ENCODE data around the gene FLAD1.

The FLAD1 gene

DNA sequence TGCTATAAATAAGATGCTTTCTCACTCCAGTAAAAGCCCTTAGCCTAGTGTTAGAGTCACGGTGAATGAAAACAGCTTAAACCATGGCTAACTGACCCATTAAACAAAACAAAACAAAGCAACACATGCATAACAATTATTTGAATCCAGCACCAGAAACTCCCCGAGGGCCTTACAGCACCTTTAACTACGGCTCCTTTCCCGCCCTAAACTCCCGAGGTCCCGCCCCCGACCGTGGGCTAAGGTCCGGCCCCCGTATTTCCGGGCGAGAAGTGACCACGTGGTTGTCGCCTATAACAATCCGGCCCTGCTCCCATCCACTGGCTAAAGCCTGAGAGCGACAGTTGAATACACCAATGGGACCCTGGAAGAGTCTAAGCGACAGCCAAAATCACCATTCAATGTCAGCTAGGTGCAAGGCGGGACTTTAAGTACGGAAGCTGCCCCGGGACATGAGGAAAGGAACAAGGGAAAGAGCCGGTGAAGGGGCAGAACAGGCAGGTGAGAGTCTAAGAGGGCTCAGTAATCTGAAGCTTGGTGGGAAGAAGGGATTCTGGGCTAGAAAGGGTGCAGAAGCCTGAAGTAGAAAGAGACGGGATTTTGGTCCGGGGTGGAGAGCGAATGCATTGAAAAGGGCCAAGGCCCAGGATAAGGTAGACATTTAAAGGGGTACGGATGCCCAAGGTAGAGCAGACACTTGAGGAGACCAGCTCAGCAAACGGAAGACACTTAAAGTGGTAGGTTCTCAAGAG is at the start of gene FLAD1:
Gene FLAD1, plus strand, starts transcription at position 448 of the 752 bp plus-strand sequence. CDS start 351 bp downstream, outside the sequence.
- DNase-seq = peak; percentile 99

DNA sequence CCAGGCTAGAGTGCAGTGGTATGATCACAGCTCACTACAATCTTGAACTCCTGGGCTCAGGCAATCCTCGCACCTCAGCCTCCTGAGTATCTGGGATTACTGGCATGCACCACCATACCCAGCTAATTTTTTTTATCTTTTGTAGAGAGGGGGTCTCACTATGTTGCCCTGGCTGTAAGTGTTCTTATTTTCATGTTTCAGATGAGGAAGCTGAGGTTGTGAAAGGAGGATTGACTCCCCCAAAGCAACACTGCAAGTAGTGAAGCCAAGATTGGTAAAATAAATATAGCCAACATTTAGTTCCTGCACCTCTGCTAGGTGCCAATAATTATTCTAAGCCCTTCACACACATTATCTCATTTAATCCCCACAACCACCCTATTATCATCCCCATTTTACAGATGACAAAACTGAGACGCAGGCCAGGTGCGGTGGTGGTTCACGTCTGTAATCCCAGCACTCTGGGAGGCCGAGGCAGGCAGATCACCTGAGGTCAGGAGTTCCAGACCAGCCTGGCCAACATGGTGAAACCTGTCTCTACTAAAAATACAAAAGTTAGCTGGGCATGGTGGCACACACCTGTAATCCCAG is 48.7 kb upstream of the FLAD1 start:
- no peak for DNase-seq

- DNase-seq = no peak
These were observed 47.2 kb upstream of the FLAD1 start for GRCh38 chr1:154935749-154936554.

- DNase-seq = peak; percentile 95
These were observed 46.5 kb upstream of the FLAD1 start, which contains the start of gene PMVK for GRCh38 chr1:154936555-154937084. Gene PMVK (minus strand): TSS chr1:154936719. CDS start chr1:154936685, 34 bp downstream.

- DNase-seq = peak; percentile 89
These were observed 45.8 kb upstream of the FLAD1 start for GRCh38 chr1:154937085-154937987.

- no peak for DNase-seq
These were observed 45.2 kb upstream of the FLAD1 start for GRCh38 chr1:154937988-154938386.

DNA sequence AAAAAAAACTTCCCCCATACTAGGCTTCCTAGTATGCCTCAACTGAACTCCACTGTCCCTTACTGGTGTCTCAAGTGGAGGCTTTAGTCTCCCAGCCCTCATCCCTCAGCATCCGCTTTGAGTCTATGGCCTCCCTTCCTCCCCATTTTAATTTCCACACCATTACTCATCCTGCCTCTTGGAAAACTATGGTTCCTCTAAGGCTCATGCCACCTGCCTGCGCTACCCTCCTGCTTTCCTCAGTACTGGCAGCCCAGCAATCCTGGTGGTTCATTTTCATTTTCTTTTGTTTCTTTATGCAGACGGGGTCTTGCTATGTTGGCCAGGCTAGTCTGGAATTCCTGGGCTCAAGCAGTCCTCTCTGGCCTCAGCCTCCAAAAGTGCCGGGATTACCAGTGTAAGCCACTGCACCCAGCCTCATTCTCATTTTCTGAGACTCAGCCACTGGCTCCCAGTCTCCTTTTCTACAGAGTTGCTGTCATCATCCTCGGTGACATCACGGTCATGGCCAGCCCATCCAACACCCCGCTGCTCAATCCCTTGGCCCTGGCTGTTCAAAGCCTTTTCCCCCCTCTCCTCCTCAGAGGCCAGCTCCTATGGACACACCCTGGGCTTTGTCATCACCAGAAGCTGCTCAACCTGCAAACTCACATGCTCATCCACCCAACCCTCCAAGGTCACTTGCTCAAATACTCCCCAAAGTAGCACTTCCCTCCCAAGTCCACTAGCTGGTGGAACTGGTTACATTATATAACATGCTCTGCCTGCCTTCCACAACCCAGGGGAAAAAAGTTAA is 44.3 kb upstream of the FLAD1 start:
- no peak for DNase-seq

DNA sequence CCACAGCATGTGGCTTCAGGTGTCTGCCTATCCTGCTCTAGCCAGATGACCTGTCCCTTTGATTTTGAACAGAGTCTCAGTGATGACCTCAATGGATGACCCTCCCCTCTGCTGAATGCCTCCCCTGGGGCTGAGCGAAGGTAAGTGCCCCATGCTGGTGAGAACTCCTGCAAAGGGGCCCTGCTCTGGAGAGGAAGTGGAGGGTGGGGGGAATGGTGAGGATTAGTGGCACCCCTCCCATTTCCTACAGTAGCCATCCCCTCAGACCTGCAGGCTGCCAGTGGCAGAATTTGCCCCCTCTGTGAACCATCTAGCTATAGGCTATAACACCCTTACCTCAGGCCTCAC is 43.0 kb upstream of the FLAD1 start:
- no peak for DNase-seq

DNA sequence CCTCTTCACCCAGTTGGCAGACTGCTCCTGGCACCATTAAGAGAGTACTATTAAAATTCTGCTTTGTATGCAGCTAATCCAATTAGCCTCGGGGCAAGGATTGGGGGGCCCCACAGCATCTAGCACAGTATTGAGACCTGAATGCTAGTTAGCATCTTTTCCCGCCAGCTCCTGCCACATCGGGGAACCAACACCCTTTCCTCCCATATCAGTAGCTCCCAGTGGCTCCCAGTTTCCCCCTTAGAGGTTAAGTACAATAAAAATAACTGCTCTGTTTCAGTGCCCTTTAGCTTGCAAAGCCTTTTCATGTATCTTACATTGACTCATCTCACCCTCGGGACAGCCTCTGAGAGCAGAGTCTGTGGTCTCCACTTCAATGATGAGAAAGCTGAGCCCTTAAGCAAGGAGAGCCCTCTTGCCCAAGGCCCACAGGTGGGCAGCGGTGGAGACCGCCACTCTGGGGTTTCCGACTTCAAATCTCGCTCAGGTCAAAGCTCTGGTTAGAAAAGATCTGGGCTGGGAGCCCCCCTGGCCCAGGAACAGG is 42.4 kb upstream of the FLAD1 start:
- DNase-seq = no peak

GRCh38 chr1:154941333-154942013 is 41.7 kb upstream of the FLAD1 start:
- no peak for DNase-seq

- peak; percentile 48 for DNase-seq
These were observed 39.3 kb upstream of the FLAD1 start for GRCh38 chr1:154943649-154944400.

GRCh38 chr1:154944401-154945159 is 38.6 kb upstream of the FLAD1 start:
- no peak for DNase-seq

DNA sequence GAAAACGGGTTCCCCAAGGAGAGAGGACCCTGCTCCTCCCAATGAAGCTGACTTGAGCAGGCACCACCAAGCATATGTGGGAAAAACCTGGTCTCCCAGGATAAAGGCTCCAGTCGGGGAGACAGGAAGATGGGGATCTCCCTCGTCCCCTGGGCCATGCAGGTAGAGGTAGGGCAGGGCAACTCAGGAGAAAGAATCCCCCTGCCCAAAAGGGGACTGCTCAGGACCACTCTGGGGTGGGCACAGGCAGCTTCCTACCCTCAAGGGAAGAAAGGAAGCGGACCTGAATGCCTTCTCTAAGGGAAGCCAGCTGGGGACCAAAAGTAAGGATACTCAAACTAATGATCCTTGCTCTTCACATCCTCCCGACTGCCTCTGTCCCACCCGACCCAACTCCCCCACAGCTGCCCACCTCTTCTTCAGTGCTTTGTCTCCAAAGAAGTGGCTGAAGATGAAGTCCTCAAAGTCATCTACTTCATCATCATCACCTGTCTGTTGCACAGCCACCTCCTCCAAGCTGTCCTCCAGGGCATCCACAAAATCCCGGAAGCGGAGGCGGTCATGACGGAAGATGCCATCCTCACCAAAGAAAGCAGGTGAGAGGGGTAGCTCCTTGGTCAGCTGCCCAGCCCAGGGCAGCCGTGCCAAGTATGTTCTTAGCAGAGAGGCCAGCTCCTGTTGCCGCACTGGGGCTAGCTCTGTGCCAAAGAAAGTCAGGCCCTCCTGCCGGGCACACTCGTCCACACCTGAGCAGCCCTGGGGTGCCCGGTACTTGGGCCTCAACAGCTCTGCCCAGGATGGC is 37.8 kb upstream of the FLAD1 start:
- DNase-seq = no peak

DNA sequence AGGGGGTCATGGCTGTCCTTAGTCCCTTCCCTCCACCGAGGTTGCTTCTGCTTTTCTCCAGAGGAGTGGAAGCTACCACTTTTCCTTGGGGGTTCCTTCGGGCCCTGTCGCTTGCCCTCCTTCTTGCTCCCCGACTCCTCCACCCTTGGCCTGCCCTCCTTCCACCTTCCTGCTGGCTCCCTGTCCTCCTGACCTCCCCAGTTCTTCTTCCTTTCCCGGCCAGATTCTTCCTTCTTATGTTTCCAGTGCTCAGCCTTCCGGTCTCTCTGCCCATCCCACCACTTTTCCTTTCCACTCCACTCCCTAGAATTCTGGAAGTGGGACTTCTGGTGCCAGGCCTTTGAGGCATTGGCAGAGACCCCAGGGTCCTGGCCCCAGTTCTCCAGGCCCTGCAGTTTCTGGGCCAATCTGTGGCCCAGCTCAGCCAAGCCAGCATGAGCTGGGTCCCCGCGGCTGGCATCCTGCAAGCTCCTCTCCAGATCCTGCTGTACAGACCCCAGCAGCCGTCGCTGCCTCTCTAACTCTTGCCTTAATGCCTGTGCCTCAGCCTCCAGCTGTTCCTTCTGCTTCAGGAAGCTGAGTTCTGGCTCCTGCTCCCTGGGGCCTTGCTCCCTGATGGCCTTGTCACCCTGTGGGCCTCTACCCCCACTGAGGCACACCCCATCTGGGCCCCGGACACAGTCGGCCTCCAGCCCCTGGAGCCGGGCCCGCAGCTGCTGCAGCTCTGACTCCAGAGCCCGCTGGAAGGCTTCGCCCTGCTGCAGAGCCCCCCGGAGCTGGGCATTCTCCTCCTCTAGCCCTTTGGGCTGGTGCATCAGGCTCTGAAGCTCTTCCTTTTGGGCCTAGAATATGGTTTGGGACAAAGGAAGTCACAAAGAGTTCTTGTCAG is 36.9 kb upstream of the FLAD1 start:
- DNase-seq = no peak

- no peak for DNase-seq
These were observed 35.1 kb upstream of the FLAD1 start for GRCh38 chr1:154948079-154948478.

DNA sequence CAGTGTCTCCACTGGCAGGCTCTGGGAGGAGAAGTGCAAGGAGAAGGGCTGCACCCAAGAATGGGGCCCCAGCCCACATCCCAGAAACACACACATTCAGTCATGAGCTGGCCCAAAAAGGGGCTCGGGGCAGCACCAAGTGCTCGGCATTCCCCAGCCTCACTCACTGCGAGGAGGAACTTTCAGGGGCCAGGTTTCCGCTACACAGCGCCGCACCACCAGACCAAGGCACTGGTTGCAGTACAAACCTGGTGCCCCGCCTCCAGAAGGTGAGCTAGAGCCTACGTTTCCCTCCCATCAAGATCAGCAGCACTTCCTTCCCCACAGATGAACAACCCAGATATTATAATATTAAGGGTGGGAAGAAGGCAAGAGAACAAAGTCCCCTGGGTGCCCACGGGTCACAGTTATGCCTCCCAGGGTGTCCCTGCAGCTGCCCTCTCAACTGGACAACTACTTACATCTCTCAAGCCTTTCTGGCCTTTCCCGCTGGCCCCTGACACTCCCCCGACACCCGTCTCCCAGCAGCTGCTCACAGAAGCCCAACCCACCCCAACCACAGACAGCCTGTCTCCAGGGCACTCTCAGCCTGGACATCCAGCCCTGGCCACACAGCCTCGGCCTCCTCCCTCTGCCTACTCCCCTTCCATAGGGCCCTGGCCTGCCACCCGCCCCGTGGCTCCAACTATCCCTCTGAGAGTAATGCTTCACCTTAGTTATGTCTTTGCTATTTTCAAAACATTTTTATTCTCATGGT is 31.1 kb upstream of the FLAD1 start:
- DNase-seq = no peak
